GM23248 (cell line): ENCODE data around the gene OR4F15.

Source experiments
- EZH2 ChIP-seq: fragments of 200-600 bp; sonication (generic); IDR thresholded peaks from 2 replicates; pipeline ENCODE4 v1.6.1; 2018; ENCODE audit warnings: antibody characterized with exemption, mild to moderate bottlenecking; ENCODE audit not compliant: insufficient read depth, poor library complexity, severe bottlenecking
- EZH2phosphoT487 ChIP-seq: fragments of 200-600 bp; sonication (generic); IDR thresholded peaks from 2 replicates; pipeline ENCODE4 v1.6.1; 2018; ENCODE audit warnings: antibody characterized with exemption, moderate library complexity, mild to moderate bottlenecking, low read depth; ENCODE audit not compliant: insufficient read depth

DNA sequence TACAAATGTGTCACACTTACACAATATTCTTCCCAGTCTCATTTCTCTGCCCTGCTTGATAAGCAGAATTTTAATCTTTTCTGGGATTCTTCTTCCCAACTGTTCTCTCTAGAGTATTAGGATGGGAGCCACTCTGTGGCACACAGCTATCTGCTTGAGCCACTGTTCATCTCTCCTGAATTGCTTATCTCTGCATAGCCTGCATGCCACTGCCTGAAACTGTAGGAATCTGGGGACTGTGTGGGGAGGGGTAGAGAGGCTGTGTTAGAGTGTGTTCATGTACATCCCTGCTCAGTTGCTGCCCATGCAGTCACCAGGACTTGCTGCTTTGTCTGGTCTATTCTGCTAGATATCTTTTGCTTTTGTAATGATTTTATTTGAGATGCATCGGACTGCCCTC is 11.0 kb upstream of the OR4F15 start:
- no peak for TF ChIP-seq EZH2
- TF ChIP-seq EZH2phosphoT487, result no peak
